ENCODE data around the gene POU4F1.
"Not testable (repeated sequence)": the region's sequence is repeated elsewhere in the genome, so short reads cannot be mapped to it uniquely, and the experiment has no call there.

Gene POU4F1, protein sequence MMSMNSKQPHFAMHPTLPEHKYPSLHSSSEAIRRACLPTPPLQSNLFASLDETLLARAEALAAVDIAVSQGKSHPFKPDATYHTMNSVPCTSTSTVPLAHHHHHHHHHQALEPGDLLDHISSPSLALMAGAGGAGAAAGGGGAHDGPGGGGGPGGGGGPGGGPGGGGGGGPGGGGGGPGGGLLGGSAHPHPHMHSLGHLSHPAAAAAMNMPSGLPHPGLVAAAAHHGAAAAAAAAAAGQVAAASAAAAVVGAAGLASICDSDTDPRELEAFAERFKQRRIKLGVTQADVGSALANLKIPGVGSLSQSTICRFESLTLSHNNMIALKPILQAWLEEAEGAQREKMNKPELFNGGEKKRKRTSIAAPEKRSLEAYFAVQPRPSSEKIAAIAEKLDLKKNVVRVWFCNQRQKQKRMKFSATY

DNA sequence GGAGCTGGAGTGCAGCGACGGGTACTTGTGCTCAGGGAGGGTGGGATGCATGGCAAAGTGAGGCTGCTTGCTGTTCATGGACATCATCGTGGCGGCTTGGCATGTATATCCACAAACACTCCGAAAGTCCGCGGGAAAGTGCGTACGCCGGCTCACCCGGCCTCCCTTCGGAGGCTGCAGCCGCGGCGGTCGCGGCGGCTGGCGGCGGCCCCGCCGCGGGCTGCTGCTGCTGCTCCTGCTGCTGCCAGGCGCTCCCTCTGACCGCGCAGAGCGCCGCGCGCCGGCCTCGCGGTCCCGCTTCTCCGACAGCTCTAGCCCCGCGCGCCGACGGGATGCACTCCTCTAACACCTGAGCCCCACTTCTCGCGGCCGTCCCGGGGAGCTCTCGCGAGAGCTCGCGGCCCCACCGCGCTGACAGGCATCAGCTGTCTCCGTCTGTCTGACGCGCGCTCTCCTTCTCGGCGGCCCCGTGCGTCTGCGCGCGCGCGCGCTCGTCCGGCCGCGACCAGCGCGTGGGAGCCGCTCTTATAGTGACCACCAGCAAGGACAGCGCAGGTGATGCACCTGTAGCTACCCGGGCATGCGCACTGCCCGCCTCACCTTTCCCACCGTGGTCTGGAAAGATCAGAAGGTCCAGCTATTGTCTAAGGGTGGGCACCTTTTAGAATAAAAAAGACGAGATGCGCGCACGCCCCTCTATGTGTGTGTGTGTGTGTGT lies at the start of gene POU4F1:
TSS of gene POU4F1 (minus strand) at position 313 of the 718 bp plus-strand sequence. CDS start at position 87, 226 bp downstream.
- DNase-seq (ENCODE audit: low read depth in 2 of 2), result peak; percentile 57 to 76

DNA sequence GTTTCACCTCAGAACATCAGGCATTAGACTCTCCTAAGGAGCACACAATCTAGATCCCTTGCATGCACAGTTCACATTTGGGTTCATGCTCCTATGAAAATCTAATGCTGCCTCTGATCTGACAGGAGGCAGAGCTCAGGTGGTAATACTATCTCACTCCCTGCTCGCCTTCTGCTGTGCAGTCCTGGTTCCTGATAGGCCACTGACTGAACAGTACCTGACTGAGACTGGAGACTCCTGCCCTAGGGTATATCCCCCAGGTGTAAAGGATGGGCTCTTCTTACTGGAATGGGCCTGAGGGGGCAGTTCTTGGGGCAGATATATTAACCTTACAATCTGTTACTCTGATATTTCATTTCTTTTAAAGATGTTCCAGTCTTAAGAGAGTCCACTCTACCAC lies 49.3 kb upstream of the POU4F1 start:
- DNase-seq (ENCODE audit: low read depth in 2 of 2), result no peak

DNA sequence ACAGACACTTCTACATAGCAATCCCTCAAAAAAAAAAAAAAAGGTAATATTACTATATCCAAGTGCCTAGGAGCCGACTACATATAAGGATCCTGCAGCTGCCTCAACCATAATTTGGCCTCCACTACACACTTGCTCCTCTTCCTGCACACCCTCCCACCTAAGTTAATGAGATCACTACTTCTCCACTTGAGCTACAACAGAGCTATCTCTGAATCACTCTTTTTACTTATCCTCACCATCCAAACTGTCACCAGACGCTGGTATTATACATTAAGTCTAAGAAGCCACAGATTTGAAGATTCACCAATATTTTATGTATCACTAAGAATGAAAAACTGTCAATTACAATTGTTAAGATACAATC lies 47.3 kb upstream of the POU4F1 start:
- no peak for DNase-seq (ENCODE audit: low read depth in 2 of 2)

DNA sequence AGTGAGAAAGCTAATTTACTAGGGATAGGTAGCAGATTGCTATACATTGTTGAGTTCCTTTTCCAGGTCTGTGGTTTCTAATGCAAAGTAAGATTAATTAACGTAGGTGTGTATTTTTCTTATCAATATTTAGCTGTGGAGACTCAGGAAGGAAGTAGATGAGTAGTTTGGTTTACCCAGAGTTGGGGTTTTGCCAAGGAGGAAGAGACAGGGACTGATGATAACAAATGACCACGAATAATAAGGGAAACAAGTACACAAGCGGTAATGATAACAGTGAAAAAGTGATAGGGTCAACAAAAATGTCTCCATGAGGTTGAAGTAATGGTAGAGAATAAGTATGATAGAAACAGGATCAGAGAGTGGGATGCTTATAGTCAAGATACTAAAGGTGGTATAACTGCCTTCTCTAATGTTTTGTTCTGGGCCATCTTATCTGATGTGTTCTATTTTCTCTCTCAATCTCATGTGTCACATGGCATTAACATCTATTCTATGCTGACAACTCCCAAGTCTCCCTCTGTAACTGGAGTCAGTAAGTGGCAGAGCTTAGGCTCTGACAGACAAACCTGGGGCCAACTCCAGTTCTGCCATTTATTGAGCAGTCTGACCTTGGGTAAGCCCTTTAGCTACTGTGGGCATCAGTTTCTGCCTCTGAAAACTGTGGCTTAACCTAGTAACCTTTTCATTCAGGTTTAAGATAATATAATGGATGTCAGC lies 46.8 kb upstream of the POU4F1 start:
- DNase-seq (ENCODE audit: low read depth in 2 of 2), result no peak

DNA sequence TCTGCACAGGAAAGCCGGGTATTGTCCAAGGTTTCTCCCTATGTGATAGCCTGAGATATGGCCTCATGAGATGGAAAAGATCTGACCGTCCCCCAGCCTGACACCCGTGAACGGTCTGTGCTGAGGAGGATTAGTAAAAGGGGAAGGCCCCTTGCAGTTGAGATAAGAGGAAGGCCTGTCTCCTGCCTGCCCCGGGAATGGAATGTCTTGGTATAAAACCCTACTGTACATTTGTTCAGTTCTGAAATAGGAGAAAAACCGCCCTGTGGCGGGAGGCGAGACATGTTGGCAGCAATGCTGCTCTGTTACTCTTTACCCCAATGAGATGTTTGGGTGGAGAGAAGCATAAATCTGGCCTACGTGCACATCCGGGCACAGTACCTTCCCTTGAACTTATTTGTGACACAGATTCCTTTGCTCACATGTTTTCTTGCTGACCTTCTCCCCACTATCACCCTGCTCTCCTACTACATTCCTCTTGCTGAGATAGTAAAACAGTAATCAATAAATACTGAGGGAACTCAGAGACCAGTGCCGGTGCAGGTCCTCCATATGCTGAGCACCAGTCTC lies 43.8 kb upstream of the POU4F1 start:
- DNase-seq (ENCODE audit: low read depth in 2 of 2), result not testable (repeated sequence)

DNA sequence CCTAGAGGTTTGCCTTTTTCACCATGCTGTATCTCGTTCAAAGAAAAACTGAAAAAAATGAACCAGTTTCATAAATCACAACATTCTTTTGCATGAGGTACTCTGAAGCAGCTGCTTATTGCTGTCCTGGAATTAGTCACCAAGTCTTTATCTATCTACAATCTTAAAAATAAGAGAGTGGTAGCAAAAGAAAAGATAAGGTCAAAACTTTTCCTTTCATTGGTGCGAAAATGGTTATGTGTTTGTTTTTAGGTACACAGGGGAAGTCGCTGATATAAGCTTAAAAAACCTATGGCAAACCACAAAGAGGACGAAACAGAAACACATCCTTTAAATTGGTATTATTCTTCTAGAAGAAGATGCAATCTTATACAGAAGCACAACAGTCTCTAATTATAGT lies 34.9 kb upstream of the POU4F1 start:
- no peak for DNase-seq (ENCODE audit: low read depth in 2 of 2)

DNA sequence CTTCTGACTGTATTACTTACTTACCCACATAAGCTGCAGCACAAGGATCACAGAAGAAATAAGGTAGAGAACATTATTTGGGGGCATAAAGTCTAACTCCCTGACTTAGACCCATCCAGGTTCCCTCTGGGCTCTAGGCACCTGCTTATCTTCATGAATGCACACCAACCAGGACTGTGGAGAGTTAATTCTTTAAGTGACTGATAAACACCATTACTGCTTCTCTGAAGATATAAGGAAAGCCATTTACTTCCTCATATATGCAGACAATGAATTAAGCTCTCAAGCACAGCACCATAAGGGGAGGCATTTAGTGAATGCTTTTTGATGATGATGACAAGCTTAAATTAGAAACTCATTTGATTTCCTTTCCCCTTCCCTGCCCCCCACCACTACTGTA lies 33.1 kb upstream of the POU4F1 start:
- DNase-seq (ENCODE audit: low read depth in 2 of 2), result no peak

DNA sequence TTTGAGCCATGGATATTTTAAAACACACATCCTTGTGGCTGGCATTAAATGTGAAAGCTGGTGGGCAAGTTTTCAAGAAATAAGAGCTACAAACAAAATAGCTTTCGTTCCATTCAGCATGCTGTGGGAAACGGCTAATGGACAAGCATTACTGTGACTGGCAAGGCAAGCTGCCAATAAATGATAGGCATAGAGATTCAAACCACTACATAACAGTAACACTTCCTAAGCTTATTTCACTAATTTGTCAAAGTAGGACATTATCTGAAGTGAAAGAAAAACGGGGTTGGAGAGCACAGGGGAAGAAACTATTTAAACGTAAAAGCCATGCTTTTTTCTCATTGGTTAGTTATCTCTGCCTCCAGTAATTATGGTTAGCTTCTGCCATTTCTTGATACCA lies 29.6 kb upstream of the POU4F1 start:
- no peak for DNase-seq (ENCODE audit: low read depth in 2 of 2)

DNA sequence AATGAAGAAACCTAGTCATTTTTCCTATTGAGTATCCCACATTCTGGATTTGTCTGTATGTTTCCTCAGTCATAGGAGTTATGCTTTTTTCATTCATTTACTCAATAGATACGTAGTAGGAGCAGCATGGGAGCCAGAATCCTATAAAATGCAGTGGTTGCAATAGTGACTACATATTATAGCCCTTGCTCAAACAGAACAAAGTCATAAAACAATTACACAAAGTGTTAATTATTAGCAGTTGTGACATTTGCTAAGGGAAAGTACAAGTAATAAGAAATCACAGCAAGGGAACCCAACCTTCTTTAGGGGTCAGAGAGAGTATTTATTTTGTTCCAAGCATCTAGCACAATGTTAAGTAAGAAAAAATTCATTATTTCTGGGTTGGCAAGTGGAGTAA lies 27.7 kb upstream of the POU4F1 start:
- no peak for DNase-seq (ENCODE audit: low read depth in 2 of 2)

DNA sequence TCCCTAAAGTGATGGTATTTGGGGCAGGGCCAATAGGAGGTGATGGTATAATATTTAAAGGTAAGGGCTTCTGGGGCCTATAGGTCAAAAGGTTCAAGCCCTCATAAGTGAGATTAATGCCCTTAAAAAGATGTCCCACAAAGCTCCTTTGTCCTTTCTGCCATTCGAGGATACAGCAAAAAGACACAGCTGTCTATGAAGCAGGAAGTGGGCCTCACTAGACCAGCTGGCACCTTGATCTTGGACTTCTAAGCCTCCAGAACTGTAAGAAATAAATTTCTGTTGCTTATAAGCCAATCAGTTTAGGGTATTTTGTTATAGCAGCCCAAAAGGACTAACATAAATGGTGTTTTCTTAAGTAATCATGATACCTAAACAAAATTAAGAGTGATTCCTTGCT lies 27.2 kb upstream of the POU4F1 start:
- DNase-seq (ENCODE audit: low read depth in 2 of 2), result no peak

DNA sequence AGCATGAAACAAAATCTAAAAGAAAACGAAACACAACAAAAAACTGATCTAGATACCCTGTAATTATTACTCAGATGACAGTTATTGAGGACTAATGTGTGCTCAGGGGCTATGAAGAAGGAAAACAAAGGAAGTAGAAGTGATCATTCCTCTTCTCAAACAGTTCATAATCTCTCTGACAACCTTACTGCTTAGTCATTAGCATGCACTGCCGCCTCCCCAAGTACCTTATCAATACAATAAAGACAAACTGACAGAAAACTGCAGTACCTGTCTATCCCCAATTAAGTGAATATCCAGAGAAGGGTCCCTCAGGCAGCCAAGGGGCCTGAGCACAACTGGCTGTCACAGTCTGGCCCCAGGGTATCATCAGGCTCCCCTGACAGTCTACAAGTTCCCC lies 22.0 kb upstream of the POU4F1 start:
- no peak for DNase-seq (ENCODE audit: low read depth in 2 of 2)

DNA sequence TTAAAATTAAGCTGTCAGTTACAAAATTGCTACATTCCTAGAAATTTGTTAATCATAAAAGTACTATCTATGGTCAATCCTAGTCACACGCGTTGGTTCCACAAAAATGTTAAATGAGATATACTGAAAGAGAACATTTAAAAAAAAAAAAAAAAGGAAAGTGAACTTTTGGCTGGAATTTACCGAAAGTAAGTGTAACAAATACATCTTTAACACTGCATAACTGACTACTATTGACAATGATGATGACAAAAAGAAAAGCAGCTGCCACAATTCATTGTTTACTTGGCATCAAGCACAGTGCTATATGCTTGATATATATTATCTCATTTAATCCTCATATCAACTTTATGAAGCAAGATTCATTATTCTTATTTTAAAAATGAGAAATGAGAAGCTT lies 19.8 kb upstream of the POU4F1 start:
- DNase-seq (ENCODE audit: low read depth in 2 of 2), result no peak

DNA sequence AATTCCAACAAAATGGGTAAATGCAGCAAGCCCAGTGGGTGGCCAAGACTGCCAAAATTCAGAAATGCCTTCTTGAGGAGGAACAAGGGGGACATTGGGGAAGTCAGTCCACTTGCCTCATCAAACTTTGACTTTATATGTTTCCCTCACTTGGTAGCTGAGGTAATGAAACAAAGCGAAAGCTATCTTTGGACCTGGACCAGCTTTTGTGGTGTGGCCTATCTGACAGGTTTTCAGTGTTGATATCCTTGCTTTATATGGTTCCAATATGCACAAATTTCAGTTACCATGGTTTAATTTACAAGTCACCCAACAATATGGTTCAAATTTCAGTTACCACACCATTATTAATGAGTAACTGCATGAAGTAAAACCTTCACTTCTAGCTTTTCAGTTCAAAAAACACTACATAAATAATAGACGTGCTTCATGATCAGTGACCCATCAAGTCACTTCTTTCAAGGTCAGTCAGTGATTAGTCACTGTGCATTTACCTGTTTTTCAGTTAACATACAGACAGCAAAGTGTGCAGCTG lies 17.7 kb upstream of the POU4F1 start:
- no peak for DNase-seq (ENCODE audit: low read depth in 2 of 2)

DNA sequence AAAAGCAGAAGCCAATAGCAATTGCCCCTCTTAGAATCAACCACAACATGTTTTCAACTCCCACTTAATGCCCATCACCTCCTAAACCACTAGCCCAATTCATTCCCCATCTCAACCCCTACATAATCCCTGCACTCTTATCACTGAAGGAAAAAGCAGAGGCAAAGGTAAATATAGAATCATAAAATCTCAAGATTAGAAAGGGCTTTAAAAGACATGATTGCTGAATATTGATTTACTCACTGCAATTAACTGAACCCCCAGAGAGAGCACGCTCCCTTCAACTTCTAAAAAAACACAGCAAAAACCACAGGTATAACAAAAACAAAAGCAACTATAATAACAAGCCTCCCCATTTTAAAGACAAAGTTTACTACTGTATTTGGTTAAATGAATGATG lies 15.1 kb upstream of the POU4F1 start:
- DNase-seq (ENCODE audit: low read depth in 2 of 2), result no peak

DNA sequence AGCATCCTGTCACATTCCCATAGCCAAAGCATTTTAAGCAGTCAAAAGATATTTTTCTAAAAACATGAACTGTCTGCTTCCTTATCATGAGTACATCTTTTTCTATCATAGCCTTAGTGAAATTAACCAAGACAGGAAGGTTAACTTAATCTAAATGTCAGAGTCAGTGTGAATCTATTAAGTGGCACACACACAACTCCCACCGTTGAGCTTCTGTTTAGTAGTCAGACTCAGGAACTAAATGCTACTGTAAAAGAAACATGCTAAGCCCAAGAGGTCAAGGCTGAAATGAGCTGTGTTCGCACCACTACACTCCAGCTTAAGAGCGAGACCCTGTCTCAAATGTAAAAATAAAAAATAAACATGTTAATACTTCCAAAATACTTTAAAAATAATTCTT lies 7.7 kb upstream of the POU4F1 start:
- DNase-seq (ENCODE audit: low read depth in 2 of 2), result no peak

DNA sequence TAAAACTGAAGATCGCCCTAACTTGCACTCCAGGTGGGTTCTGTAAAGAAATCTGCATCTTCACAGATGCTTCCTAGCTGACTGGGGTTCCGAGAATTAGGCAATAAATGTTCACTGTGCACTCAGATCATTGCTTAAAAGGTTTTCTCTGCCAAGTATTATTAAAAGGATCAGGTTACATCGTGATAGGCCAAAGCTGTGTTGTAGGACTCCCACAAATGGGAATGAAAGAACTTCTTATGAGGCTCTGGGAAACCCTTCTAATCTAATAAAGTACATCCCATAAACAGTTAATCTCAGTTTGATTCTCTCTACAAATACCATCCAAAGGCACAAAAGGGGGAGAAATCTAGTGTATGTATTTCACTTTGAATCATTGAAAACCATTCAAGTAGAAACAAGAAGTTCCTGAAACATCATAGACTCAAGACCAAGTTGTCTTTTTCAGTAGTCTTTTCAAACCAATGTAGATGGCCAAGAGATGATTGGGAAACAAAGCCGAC lies 7.1 kb upstream of the POU4F1 start:
- DNase-seq (ENCODE audit: low read depth in 2 of 2), result no peak

DNA sequence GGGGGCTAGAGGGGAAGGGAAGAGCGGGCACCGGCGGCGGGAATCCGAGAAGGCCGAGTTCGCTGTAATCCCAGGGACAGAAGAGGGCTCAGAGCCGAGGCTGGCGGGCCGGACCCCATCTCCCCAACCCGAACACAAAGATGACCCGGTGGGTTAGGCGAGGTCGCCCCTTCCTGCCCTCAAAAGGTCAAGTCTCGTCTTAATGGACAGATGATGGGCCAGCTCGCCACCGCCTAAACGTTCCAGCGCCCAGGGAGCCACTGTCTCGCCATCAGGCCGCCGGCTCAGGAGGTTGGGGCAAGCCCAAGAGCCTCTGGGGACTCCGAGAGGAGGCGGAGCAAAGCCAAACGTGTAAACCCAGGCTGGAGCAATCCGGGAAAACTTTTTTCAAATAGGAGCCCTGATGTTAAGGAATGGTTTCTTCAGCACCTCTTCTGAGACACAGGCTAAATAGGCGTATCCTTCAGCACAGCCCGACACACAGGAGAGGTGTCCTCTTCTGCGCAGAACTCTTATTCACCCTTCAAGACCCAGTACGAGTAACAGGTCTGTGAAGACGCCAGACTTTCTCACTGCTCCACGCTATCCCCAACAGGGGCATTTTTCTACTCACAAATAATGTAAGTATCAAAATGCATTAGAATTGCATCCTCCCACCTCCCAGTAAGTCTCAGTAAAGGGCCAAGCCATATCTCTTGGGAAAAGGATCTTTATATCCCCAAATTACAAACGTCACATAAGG lies 6.3 kb upstream of the POU4F1 start:
- no peak for DNase-seq (ENCODE audit: low read depth in 2 of 2)

DNA sequence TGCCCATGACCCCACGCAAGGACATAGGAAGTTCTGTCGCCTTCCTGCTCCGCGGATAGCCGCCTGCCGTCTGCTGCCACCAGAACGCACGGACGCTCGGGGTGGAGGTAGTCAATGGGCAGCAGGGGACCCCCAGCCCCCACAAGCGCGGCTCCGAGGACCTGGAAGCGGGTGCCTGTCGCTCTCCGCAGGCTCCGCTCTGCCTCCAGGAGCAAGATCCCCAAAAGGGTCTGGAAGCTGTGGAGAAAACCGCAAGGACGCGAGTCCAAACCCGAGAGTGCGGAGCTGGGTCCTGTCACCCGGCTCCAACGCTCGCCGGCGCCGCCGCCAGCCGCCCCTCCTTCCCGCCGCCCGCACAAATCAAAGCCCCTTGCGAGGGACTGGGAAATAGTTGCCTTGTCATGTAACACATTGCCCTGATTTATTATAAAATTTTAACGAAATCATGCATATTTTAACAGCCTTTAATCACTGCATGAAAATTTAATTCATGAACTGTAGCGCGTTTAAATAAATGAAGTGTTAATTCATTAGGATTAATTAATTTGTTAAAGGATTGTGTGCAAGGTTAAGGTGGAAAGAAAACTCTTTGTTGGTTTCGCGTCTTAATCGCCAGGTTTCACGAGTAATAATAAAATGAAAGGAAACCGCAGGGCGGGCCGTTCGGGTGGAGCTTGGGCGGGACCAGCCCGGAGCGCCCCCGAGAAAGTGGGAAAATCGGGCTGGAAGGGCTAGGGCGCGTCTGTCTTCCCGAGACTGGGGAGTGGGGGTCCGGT lies 5.5 kb upstream of the POU4F1 start:
- DNase-seq (ENCODE audit: low read depth in 2 of 2), result no peak

DNA sequence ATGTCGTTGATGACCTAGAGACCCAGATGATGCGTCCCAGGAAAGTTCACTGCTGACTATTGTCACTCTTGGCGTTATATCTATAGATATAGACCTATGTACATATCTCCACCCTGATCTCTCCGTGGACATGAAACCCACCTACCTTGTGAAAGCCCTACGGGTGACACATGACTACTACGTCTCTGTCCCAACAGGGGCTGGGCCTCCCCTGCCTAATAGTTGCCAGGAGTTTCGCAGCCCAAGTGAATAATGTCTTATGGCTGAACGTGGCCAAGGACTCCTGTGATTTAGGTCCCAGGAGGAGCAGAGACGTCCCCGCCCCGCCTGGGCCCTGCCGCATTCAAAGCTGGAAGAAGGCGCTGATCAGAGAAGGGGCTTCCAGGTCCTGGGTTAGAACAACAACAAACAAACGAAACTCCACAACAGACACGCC lies 4.9 kb upstream of the POU4F1 start:
- no peak for DNase-seq (ENCODE audit: low read depth in 2 of 2)
